Testis (tissue), 3 donors: ENCODE data around the gene RIMKLA. TPM values are rescaled to one million over a fixed set of nuclear protein-coding genes. Genes with fewer than 3 reads are reported as not detected.

Experiments
- DNase-seq: peaks from one replicate; pipeline ENCODE4 v3.0.0-alpha.2; 2019
- H3K27ac ChIP-seq, 2 donors: fragments of 200-600 bp; sonication (generic); one replicate each; pipeline ENCODE4 v1.5.1; 2019
- H3K27me3 ChIP-seq: fragments of 200-600 bp; sonication (generic); one replicate; pipeline ENCODE4 v1.5.1; 2019
- H3K36me3 ChIP-seq: fragments of 200-600 bp; sonication (generic); one replicate; pipeline ENCODE4 v1.5.1; 2017; ENCODE audit warnings: low read depth; ENCODE audit errors: missing control alignments
- H3K4me1 ChIP-seq: fragments of 200-600 bp; sonication (generic); one replicate; pipeline ENCODE4 v1.5.1; 2019
- H3K4me3 ChIP-seq, 2 donors: fragments of 200-600 bp; sonication (generic); one replicate each; pipeline ENCODE4 v1.5.1; 2017 to 2019
- H3K9me3 ChIP-seq: fragments of 200-600 bp; sonication (generic); one replicate; pipeline ENCODE4 v1.5.1; 2017
- POLR2A ChIP-seq: fragments of 450-650 bp; IDR thresholded peaks from one replicate; pipeline ENCODE4 v1.6.1; 2017; ENCODE audit warnings: antibody characterized with exemption, mild to moderate bottlenecking, moderate library complexity
- WGBS, 2 donors: methylation state at CpG; one replicate each; pipeline ENCODE4 v1.1.5; 2018; 5-methylcytosine and 5-hydroxymethylcytosine counted together
- intact Hi-C: fragments of 100-400 bp; cut with DNase I; formaldehyde crosslinking; loops from one replicate; pipeline ENCODE4 v1.15.1; 2023; ENCODE audit warnings: low total_unique reads
- polyA plus RNA-seq: library from polyadenylated mRNA; stranded (reverse); fragments of 350-450 nt; fragmentation: Illumina TruSeq; extraction: RNeasy Lipid Tissue Mini Kit (QIAGEN cat#74804); gene quantifications from one replicate; pipeline ENCODE4 v1.2.3, GENCODE V29; 2014; ENCODE audit warnings: low read depth, low replicate concordance; ENCODE audit not compliant: insufficient read depth
- total RNA-seq, 2 donors: library from RNA; depleted of rRNA; stranded (reverse); fragments of >200 nt; gene quantifications; one replicate each; pipeline ENCODE4 v1.2.3, GENCODE V29; 2016
- TF ChIP-seq, protein P1 (sequence below), 3 experiments: fragments of 450-650 bp in 2 of 3; fragments of 200-600 bp in 1 of 3; sonication (generic) in 1 of 3; IDR thresholded peaks; one replicate each; pipeline ENCODE4 v1.5.1; 2016 to 2019; ENCODE audit warnings: antibody characterized with exemption in 3 of 3, mild to moderate bottlenecking in 2 of 3, moderate library complexity in 1 of 3

The RIMKLA gene
- total and polyA plus RNA-seq, 3 donors from 2014 or later, result 2.2 to 2.6 (median 2.4) TPM

- 91 to 92% methylated on average over 3 of the region's 3 CpGs for WGBS, 2 donors
- intact Hi-C loops, result no loop called here
- H3K9me3 ChIP-seq, result no peaks in the 10 kb centered on the region
- no peaks in the 10 kb centered on the region for H3K27me3 ChIP-seq
- no peak for DNase-seq
- peaks cover 7% of the 10 kb centered on the region for H3K4me1 ChIP-seq
- H3K36me3 ChIP-seq, result no peaks in the 10 kb centered on the region
- H3K4me3 ChIP-seq, result no peak overlapping the region
- no peak overlapping the region for H3K27ac ChIP-seq
- no peak for TF ChIP-seq POLR2A
- TF ChIP-seq, protein P1, sequence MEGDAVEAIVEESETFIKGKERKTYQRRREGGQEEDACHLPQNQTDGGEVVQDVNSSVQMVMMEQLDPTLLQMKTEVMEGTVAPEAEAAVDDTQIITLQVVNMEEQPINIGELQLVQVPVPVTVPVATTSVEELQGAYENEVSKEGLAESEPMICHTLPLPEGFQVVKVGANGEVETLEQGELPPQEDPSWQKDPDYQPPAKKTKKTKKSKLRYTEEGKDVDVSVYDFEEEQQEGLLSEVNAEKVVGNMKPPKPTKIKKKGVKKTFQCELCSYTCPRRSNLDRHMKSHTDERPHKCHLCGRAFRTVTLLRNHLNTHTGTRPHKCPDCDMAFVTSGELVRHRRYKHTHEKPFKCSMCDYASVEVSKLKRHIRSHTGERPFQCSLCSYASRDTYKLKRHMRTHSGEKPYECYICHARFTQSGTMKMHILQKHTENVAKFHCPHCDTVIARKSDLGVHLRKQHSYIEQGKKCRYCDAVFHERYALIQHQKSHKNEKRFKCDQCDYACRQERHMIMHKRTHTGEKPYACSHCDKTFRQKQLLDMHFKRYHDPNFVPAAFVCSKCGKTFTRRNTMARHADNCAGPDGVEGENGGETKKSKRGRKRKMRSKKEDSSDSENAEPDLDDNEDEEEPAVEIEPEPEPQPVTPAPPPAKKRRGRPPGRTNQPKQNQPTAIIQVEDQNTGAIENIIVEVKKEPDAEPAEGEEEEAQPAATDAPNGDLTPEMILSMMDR (IDR thresholded peaks at IDR 0.05), result no peak
Observed at GRCh38 chr1:42430286-42431135, 49.9 kb downstream of the RIMKLA start.

GRCh38 chr1:42431514-42431913, 50.9 kb downstream of the RIMKLA start:
- 93 to 97% methylated on average over 3 of the region's 3 CpGs for WGBS, 2 donors
- TF ChIP-seq POLR2A, result no peak
- TF ChIP-seq, protein P1 (IDR thresholded peaks at IDR 0.05), result no peak

DNA sequence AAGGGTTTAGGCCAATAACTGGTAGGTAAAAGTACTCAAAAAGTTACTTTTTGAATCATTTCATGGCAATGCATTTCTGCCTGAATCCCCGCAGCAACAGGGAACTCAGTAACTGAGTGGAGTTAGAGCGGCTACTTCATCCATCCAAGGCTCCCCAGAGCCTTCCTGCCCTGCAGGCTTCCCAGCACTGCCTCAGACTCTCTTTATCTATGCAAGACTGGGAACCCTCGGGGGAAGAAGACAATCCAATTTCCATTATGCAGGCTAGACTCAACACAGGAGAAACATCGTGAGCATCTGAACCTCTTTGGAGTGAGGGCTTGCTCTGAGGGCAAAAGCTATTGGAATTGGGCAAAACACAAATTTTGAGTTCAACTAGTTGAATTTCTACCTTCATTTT, 52.1 kb downstream of the RIMKLA start:
- H3K36me3 ChIP-seq, result no peaks in the 10 kb centered on the region
- H3K4me3 ChIP-seq, result no peak overlapping the region
- no peak for DNase-seq
- H3K4me1 ChIP-seq, result peaks cover 7% of the 10 kb centered on the region
- no peak for TF ChIP-seq POLR2A
- TF ChIP-seq, protein P1 (IDR thresholded peaks at IDR 0.05), result no peak
- no peaks in the 10 kb centered on the region for H3K9me3 ChIP-seq
- no peak overlapping the region for H3K27ac ChIP-seq
- WGBS, 2 donors, result 84 to 89% methylated on average over 4 of the region's 4 CpGs
- intact Hi-C loops, result no loop called here
- no peaks in the 10 kb centered on the region for H3K27me3 ChIP-seq

More at GRCh38 chr1:42431514-42431913, 50.9 kb downstream of the RIMKLA start:
- no peaks in the 10 kb centered on the region for H3K36me3 ChIP-seq
- intact Hi-C loops, result no loop called here
- peaks cover 7% of the 10 kb centered on the region for H3K4me1 ChIP-seq
- no peak overlapping the region for H3K27ac ChIP-seq
- DNase-seq, result no peak
- no peaks in the 10 kb centered on the region for H3K9me3 ChIP-seq
- H3K4me3 ChIP-seq, result no peak overlapping the region
- no peaks in the 10 kb centered on the region for H3K27me3 ChIP-seq

DNA sequence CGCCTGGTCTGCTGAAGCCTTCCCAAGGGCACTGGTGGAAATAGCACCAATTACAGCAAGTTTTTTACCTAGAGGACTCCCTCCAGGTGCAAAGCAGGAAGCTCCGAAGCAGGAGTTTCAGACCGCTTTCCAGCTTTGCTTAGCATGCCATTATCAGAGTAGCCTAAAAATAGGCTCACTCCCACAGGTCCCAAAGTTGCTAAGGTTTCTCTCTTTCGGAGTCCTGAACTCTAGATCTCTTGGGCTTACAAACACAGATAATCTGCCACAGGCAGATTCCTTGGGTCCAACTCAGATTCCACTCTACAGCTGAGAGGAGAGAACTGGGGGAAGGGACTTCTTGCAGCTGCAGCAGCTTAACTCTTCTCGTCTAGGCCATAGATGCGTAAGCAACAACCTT, 52.8 kb downstream of the RIMKLA start:
- intact Hi-C loops, result no loop called here
- Histone ChIP-seq H3K4me1 (peaks cover 7% of the 10 kb centered on the region), H3K27me3 (no peaks in the 10 kb centered on the region), H3K9me3 (no peaks in the 10 kb centered on the region), H3K27ac (no peak overlapping the region), H3K36me3 (no peaks in the 10 kb centered on the region), H3K4me3 (no peak overlapping the region)
- DNase-seq, result no peak
- 58 to 69% methylated on average over 6 of the region's 6 CpGs for WGBS, 2 donors
- no peak for TF ChIP-seq POLR2A
- TF ChIP-seq, protein P1 (IDR thresholded peaks at IDR 0.05), result no peak

DNA sequence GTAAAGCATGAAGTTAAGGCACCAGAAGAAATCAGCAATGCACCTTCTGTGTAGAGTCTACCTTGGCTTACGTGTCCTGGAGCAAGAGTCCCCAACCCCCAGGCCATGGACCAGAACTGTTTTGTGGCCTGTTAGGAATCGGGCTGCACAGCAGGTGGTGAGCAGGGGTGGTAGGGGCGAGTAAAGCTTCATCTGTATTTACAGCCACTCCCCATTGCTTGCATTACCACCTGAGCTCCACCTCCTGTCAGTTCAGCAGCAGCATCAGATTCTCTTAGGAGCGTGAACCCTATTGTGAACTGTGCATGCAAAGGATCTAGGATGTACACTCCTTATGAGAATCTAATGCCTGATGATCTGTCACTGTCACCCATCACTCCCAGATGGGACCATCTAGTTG, 53.7 kb downstream of the RIMKLA start:
- WGBS, 2 donors, result 96 to 100% methylated on average over 4 of the region's 4 CpGs
- no peak overlapping the region for H3K4me3 ChIP-seq
- H3K4me1 ChIP-seq, result peaks cover 7% of the 10 kb centered on the region
- H3K36me3 ChIP-seq, result no peaks in the 10 kb centered on the region
- no peak overlapping the region for H3K27ac ChIP-seq
- H3K27me3 ChIP-seq, result no peaks in the 10 kb centered on the region
- intact Hi-C loops, result no loop called here
- no peaks in the 10 kb centered on the region for H3K9me3 ChIP-seq
- no peak for DNase-seq
- no peak for TF ChIP-seq POLR2A
- TF ChIP-seq, protein P1 (IDR thresholded peaks at IDR 0.05), result no peak
